Small intestine (tissue), 7 donors: ENCODE results near the gene MYBL2. TPM values are rescaled to one million over a fixed set of nuclear protein-coding genes. Genes with fewer than 3 reads are reported as not detected.
"Not testable (repeated sequence)": the region's sequence is repeated elsewhere in the genome, so short reads cannot be mapped to it uniquely, and the experiment has no call there.

Experiments
- DNase-seq, 2 donors: peaks; one replicate each; pipeline versions ENCODE4 v3.0.0 to v3.0.0-alpha.2; 2013
- FAIRE-seq: peaks from 2 replicates; lab custom pipeline; 2012; peaks lifted over from hg19 to GRCh38; lab: Jason Lieb, UNC
- H3K27ac ChIP-seq, 3 donors: one replicate each; pipeline ENCODE4 v1.5.1; 2013; ENCODE audit warnings: low read length in 2 of 3, mild to moderate bottlenecking in 2 of 3, control low read depth in 1 of 3, inconsistent platforms in 1 of 3, low read depth in 1 of 3, moderate library complexity in 1 of 3
- H3K27me3 ChIP-seq, 3 donors: one replicate each; pipeline ENCODE4 v1.6.1; 2013; ENCODE audit warnings: low read length in 3 of 3, inconsistent platforms in 1 of 3; ENCODE audit not compliant: control insufficient read depth in 3 of 3, insufficient read depth in 3 of 3
- H3K36me3 ChIP-seq, 3 donors: one replicate each; pipeline ENCODE4 v1.6.1; 2013; ENCODE audit warnings: low read length in 3 of 3, inconsistent platforms in 1 of 3, low read depth in 1 of 3, mild to moderate bottlenecking in 1 of 3, moderate library complexity in 1 of 3; ENCODE audit not compliant: control insufficient read depth in 3 of 3, insufficient read depth in 2 of 3
- H3K4me1 ChIP-seq, 3 donors: one replicate each; pipeline ENCODE4 v1.6.1; 2013; ENCODE audit warnings: low read length in 2 of 3, inconsistent platforms in 1 of 3, low read depth in 1 of 3, mild to moderate bottlenecking in 1 of 3, moderate library complexity in 1 of 3; ENCODE audit not compliant: control insufficient read depth in 3 of 3, insufficient read depth in 2 of 3
- H3K4me3 ChIP-seq, 3 donors: one replicate each; pipeline ENCODE4 v1.5.1; 2013; ENCODE audit warnings: low read length in 3 of 3, control low read depth in 1 of 3, inconsistent platforms in 1 of 3, low read depth in 1 of 3, mild to moderate bottlenecking in 1 of 3, moderate library complexity in 1 of 3
- H3K9me3 ChIP-seq, 2 donors: one replicate each; pipeline ENCODE4 v1.6.1; 2013; ENCODE audit warnings: low read depth in 1 of 2, low read length in 1 of 2; ENCODE audit not compliant: control insufficient read depth in 2 of 2, insufficient read depth in 1 of 2
- WGBS, 3 donors: extraction: QIAGEN DNeasy Blood & Tissue Kit; methylation state at CpG; one replicate each; pipeline ENCODE4 v1.1.7; 2013; 5-methylcytosine and 5-hydroxymethylcytosine counted together
- polyA plus RNA-seq, 4 donors: library from polyadenylated mRNA; stranded (reverse) in 3 of 4; unstranded in 1 of 4; fragments of 200-250 nt in 3 of 4; fragments of 120-200 nt in 1 of 4; gene quantifications; one replicate each; pipeline versions ENCODE4 v1.2.1 to v1.2.3, GENCODE V29; 2013
- donor health status: healthy with polysubstance abuse.
- donor health status: control.
- donor health status: control.
- donor health status: Bipolar disorder and iron deficiency.
- donor health status: healthy.

The MYBL2 gene
- polyA plus RNA-seq, 4 donors, result 1.9 to 36.9 (median 7.4) TPM

- not testable (repeated sequence) for H3K9me3 ChIP-seq, DNase-seq
- 78 to 88% (median 80%) methylated on average over 6 of the region's 6 CpGs for WGBS, 3 donors
Measured at GRCh38 chr20:43655176-43655575, 11.7 kb upstream of the MYBL2 start.

GRCh38 chr20:43655937-43656336, 11.0 kb upstream of the MYBL2 start:
- FAIRE-seq, result no peak
- peaks cover 0 to 10% (median 2%) of the 10 kb centered on the region in 3 donors for H3K4me1 ChIP-seq

More at GRCh38 chr20:43655176-43655575, 11.7 kb upstream of the MYBL2 start:
- not testable (repeated sequence) for FAIRE-seq, H3K4me1 ChIP-seq, H3K27me3 ChIP-seq, H3K36me3 ChIP-seq, H3K4me3 ChIP-seq, H3K27ac ChIP-seq

GRCh38 chr20:43658069-43658722, 8.7 kb upstream of the MYBL2 start:
- peak; percentile 31 to 62 for DNase-seq
- H3K9me3 ChIP-seq, result no peaks in the 10 kb centered on the region
- no peaks in the 10 kb centered on the region for H3K36me3 ChIP-seq
- H3K4me1 ChIP-seq, result peaks cover 0 to 18% (median 2%) of the 10 kb centered on the region in 3 donors
- peak overlapping the region; percentile 80 to 98 (median 93) for H3K27ac ChIP-seq
- WGBS, 3 donors, result 57 to 74% (median 66%) methylated on average over 11 of the region's 11 CpGs
- peak overlapping the region in 2 of 3 donors; percentile 54 to 80 for H3K4me3 ChIP-seq
- no peaks in the 10 kb centered on the region for H3K27me3 ChIP-seq
- FAIRE-seq, result no peak

More at GRCh38 chr20:43655937-43656336, 11.0 kb upstream of the MYBL2 start:
- no peak for DNase-seq
- no peaks in the 10 kb centered on the region for H3K36me3 ChIP-seq
- no peak overlapping the region for H3K4me3 ChIP-seq
- 76 to 83% (median 82%) methylated on average over 3 of the region's 3 CpGs for WGBS, 3 donors
- no peak overlapping the region for H3K27ac ChIP-seq
- no peaks in the 10 kb centered on the region for H3K9me3 ChIP-seq
- H3K27me3 ChIP-seq, result no peaks in the 10 kb centered on the region

GRCh38 chr20:43658723-43659419, 8.0 kb upstream of the MYBL2 start:
- Histone ChIP-seq H3K36me3 (no peaks in the 10 kb centered on the region), H3K4me1 (peaks cover 0 to 22% (median 2%) of the 10 kb centered on the region in 3 donors), H3K9me3 (no peaks in the 10 kb centered on the region), H3K27ac (peak overlapping the region in 1 of 3 donors; percentile 98), H3K27me3 (no peaks in the 10 kb centered on the region), H3K4me3 (no peak overlapping the region)
- FAIRE-seq (no peak), DNase-seq (no peak)
- WGBS, 3 donors, result 66 to 85% (median 75%) methylated on average over 6 of the region's 6 CpGs

- peak; percentile 78 to 90 for DNase-seq
- WGBS, 3 donors, result 4 to 41% (median 28%) methylated on average over 2 of the region's 2 CpGs
Measured at GRCh38 chr20:43662943-43663655, 3.8 kb upstream of the MYBL2 start.

GRCh38 chr20:43665466-43666176, 1.3 kb upstream of the MYBL2 start:
- no peak for DNase-seq
- FAIRE-seq, result no peak
- WGBS, 3 donors, result 73 to 76% (median 75%) methylated on average over 6 of the region's 6 CpGs
- Histone ChIP-seq H3K4me3 (no peak overlapping the region), H3K27me3 (peaks cover 0 to 5% (median 3%) of the 10 kb centered on the region in 3 donors), H3K4me1 (peaks cover 3 to 18% (median 6%) of the 10 kb centered on the region in 3 donors), H3K9me3 (no peaks in the 10 kb centered on the region), H3K36me3 (no peaks in the 10 kb centered on the region), H3K27ac (no peak overlapping the region)

More at GRCh38 chr20:43662943-43663655, 3.8 kb upstream of the MYBL2 start:
- Histone ChIP-seq H3K36me3 (no peaks in the 10 kb centered on the region), H3K27me3 (peaks cover 0 to 5% (median 3%) of the 10 kb centered on the region in 3 donors), H3K27ac (peak overlapping the region in 1 of 3 donors; percentile 75), H3K4me3 (no peak overlapping the region), H3K9me3 (no peaks in the 10 kb centered on the region), H3K4me1 (peaks cover 4 to 24% (median 6%) of the 10 kb centered on the region in 3 donors)
- no peak for FAIRE-seq

GRCh38 chr20:43667341-43668132, 623 bp downstream of the MYBL2 start:
- FAIRE-seq (no peak), DNase-seq (peak in 1 of 2 donors; percentile 25)
- Histone ChIP-seq H3K36me3 (no peaks in the 10 kb centered on the region), H3K4me1 (peaks cover 3 to 16% (median 6%) of the 10 kb centered on the region in 3 donors), H3K27ac (no peak overlapping the region), H3K27me3 (peaks cover 0 to 5% (median 3%) of the 10 kb centered on the region in 3 donors), H3K9me3 (no peaks in the 10 kb centered on the region), H3K4me3 (peak overlapping the region; percentile 25 to 45 (median 28))
- WGBS, 3 donors, result 7 to 11% (median 9%) methylated on average over 23 to 34 of the region's 34 CpGs
